ENCODE data around the gene CAPN10. TPM values are rescaled to one million over a fixed set of nuclear protein-coding genes. Genes with fewer than 3 reads are reported as not detected.

The CAPN10 gene
- total RNA-seq, 4 donors from 2014 or later = 9.9 to 23.3 (median 13.7) TPM

DNA sequence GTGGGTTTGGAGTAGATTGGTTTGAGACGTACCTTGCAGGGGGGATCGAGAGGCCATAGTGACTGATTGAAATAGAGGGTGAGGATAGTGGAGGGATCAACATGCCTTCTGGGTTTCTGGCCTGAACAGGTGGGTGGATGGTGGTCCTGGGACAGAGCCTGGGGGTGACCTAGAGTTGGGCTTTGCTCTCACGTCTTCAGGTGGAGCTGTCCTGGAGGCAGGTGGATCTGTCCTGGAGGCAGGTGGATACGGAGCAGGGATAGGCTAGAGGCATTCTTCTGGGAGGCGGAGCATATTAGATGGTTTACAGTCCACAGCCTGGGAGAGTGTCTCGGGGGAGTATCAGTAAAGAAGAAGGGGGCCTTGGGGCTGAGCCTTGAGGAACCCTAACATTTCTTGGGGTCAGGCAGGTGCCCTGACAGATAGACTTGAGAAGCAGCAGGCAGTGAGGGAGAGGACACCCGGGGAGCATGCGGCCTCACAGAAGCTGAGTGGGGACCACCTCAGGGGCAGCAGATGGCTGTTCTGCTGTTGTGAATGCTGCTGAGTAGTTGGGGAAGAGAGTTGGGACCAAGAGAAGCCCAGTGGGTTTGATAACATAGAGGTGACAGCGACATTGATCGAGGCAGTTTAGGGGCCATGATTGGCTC is 1.6 kb downstream of the CAPN10 start:
- Histone ChIP-seq H3K4me1 (peaks cover 30 to 57% (median 31%) of the 10 kb centered on the region in 3 donors), H3K36me3 (peaks cover 0 to 41% (median 0%) of the 10 kb centered on the region in 3 donors), H3K9me3 (no peaks in the 10 kb centered on the region), H3K27ac (peak overlapping the region in 1 of 4 donors; percentile 98), H3K4me3 (peak overlapping the region in 3 of 4 donors; percentile 95 to 99 (median 96)), H3K27me3 (no peaks in the 10 kb centered on the region)
- intact Hi-C loops (cut with DNase I) = no loop called here
- WGBS, 2 donors = 79 to 80% methylated on average over 10 of the region's 10 CpGs
- TF ChIP-seq, protein P1, sequence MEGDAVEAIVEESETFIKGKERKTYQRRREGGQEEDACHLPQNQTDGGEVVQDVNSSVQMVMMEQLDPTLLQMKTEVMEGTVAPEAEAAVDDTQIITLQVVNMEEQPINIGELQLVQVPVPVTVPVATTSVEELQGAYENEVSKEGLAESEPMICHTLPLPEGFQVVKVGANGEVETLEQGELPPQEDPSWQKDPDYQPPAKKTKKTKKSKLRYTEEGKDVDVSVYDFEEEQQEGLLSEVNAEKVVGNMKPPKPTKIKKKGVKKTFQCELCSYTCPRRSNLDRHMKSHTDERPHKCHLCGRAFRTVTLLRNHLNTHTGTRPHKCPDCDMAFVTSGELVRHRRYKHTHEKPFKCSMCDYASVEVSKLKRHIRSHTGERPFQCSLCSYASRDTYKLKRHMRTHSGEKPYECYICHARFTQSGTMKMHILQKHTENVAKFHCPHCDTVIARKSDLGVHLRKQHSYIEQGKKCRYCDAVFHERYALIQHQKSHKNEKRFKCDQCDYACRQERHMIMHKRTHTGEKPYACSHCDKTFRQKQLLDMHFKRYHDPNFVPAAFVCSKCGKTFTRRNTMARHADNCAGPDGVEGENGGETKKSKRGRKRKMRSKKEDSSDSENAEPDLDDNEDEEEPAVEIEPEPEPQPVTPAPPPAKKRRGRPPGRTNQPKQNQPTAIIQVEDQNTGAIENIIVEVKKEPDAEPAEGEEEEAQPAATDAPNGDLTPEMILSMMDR (IDR thresholded peaks at IDR 0.05) = no peak
- TF ChIP-seq POLR2A (IDR thresholded peaks at IDR 0.05) = no peak
- no peak for DNase-seq

DNA sequence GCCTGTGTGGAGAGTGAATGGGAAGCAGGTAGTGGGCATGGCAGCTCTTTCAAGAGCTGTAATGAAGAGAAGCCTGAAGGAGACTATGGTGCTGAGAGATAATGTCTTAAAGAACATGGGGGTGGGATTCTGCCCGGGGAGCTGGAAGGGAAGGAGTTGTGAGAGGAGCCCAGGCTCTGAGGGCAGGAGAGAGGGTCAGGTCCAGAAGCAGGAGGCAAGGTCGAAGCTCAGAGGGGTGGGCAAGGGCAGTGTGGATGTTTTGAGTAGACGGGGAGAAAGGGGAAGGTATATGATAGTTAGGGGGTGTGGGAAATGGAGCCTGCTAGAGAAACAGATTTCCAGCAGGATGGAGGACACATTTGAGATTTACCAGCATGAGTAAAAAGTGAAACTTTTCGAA is 2.1 kb downstream of the CAPN10 start:
- no peak for DNase-seq
- H3K27me3 ChIP-seq = no peaks in the 10 kb centered on the region
- no peaks in the 10 kb centered on the region for H3K9me3 ChIP-seq
- TF ChIP-seq, protein P1 (IDR thresholded peaks at IDR 0.05) = no peak
- no peak overlapping the region for H3K27ac ChIP-seq
- no peak overlapping the region for H3K4me3 ChIP-seq
- 81 to 85% methylated on average over 4 of the region's 4 CpGs for WGBS, 2 donors
- intact Hi-C loops (cut with DNase I) = no loop called here
- peaks cover 30 to 55% (median 31%) of the 10 kb centered on the region in 3 donors for H3K4me1 ChIP-seq
- H3K36me3 ChIP-seq = peaks cover 0 to 47% (median 0%) of the 10 kb centered on the region in 3 donors

DNA sequence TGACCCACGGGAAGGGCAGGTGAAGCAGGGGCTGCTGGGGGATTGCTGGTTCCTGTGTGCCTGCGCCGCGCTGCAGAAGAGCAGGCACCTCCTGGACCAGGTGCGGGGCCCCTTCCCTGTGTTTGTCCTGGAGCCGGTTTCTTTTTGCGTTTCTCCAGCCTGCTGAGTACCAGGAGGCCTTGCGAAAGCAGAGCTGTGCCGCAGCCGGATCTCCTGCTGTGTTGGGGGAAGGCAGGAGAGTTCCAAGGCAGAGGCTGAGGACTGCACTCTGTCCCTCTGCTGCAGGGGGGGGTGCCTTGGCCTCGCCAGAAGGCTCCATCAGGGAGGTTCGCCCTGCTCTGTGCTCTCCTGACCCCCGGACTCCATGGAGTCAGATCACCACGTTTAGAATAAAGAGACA is 2.8 kb downstream of the CAPN10 start:
- WGBS, 2 donors = 82 to 97% methylated on average over 5 to 11 of the region's 14 CpGs
- DNase-seq = no peak

DNA sequence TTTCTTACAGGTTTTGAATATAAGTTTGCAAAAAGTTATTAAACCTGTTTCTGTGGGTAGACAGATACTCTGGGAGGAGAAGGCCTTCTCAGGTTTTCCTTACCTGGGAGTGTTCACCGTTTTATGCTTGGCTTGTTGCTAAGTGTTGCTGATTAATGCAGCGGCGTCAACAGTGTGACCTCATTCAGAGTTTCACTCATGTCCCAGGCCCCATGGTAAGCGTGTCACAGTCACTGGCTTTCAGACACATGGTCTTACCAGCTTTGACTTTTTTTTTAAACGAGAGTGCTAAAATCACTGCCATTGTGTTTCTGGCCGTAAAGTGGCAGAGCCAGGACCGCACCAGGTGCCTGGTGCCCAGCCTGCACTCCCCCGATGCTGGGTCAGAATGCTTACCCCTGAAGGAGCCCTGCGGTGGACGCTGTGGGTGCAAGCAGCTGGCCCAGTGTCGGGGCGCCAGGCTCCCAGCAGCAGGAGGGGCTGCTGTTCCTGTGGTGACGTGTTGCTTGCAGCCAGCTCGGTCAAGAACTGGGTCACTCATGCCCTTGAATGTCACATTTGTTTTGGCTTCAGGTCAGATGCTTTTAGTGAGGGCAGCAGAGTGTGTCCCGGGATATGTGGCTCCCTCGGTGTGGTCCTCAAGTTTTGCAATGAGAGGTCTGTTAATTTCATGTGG is 3.5 kb downstream of the CAPN10 start:
- H3K27me3 ChIP-seq = no peaks in the 10 kb centered on the region
- DNase-seq = no peak
- H3K36me3 ChIP-seq = peaks cover 0 to 60% (median 0%) of the 10 kb centered on the region in 3 donors
- intact Hi-C loops (cut with DNase I) = no loop called here
- peaks cover 19 to 53% (median 24%) of the 10 kb centered on the region in 3 donors for H3K4me1 ChIP-seq
- H3K4me3 ChIP-seq = no peak overlapping the region
- no peak overlapping the region for H3K27ac ChIP-seq
- H3K9me3 ChIP-seq = no peaks in the 10 kb centered on the region
- 69 to 83% methylated on average over 4 of the region's 16 CpGs for WGBS, 2 donors
- TF ChIP-seq, protein P1 (IDR thresholded peaks at IDR 0.05) = no peak
- TF ChIP-seq POLR2A (IDR thresholded peaks at IDR 0.05) = no peak

More for the DNA sequence above, 2.8 kb downstream of the CAPN10 start:
- TF ChIP-seq POLR2A (IDR thresholded peaks at IDR 0.05) = no peak
- TF ChIP-seq, protein P1 (IDR thresholded peaks at IDR 0.05) = no peak
- Histone ChIP-seq H3K27me3 (no peaks in the 10 kb centered on the region), H3K4me3 (no peak overlapping the region), H3K4me1 (peaks cover 25 to 53% (median 30%) of the 10 kb centered on the region in 3 donors), H3K36me3 (peaks cover 0 to 54% (median 0%) of the 10 kb centered on the region in 3 donors), H3K9me3 (no peaks in the 10 kb centered on the region), H3K27ac (peak overlapping the region in 1 of 4 donors; percentile 12)
- intact Hi-C loops (cut with DNase I) = no loop called here

DNA sequence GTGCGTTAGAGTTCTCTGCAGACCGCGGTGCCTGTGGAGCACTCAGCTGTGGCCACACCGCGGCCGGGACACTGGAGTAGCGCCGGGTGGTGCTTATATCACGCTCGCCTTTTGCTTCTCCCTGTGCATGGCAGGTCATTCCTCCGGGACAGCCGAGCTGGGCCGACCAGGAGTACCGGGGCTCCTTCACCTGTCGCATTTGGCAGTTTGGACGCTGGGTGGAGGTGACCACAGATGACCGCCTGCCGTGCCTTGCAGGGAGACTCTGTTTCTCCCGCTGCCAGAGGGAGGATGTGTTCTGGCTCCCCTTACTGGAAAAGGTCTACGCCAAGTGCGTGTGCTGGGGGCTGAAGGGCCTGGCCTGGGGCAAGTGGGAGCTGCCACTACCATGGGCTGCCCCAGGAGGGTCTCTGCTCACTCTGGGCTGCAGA is 4.2 kb downstream of the CAPN10 start:
- TF ChIP-seq, protein P1 (IDR thresholded peaks at IDR 0.05) = no peak
- TF ChIP-seq POLR2A (IDR thresholded peaks at IDR 0.05) = no peak
- no peak for DNase-seq
- peaks cover 0 to 67% (median 0%) of the 10 kb centered on the region in 3 donors for H3K36me3 ChIP-seq
- peaks cover 15 to 53% (median 17%) of the 10 kb centered on the region in 3 donors for H3K4me1 ChIP-seq
- H3K4me3 ChIP-seq = no peak overlapping the region
- 93 to 95% methylated on average over 3 to 16 of the region's 21 CpGs for WGBS, 2 donors
- intact Hi-C loops (cut with DNase I) = no loop called here
- no peaks in the 10 kb centered on the region for H3K27me3 ChIP-seq
- no peak overlapping the region for H3K27ac ChIP-seq
- H3K9me3 ChIP-seq = no peaks in the 10 kb centered on the region
